ENCODE results near the gene ANKMY1.
A peak's percentile ranks its signal among the peaks of the same experiment; 100 is the strongest.
"Not testable (repeated sequence)": the region's sequence is repeated elsewhere in the genome, so short reads cannot be mapped to it uniquely, and the experiment has no call there.

The ANKMY1 gene

GRCh38 chr2:240569523-240569997, 11.8 kb upstream of the ANKMY1 start:
- DNase-seq (ENCODE audit: low spot score): no peak

- peak; percentile 56 for DNase-seq (ENCODE audit: low spot score)
Measured at GRCh38 chr2:240568678-240569522, 11.1 kb upstream of the ANKMY1 start.

GRCh38 chr2:240567872-240568677, 10.3 kb upstream of the ANKMY1 start, which contains the start of gene RNPEPL1:
RNPEPL1 (plus strand) TSS chr2:240568484; CDS start chr2:240568587, 103 bp downstream.
- DNase-seq (ENCODE audit: low spot score): peak; percentile 41

GRCh38 chr2:240567137-240567871, 9.5 kb upstream of the ANKMY1 start:
- DNase-seq (ENCODE audit: low spot score): peak; percentile 26

- DNase-seq (ENCODE audit: low spot score): peak; percentile 96
Measured at GRCh38 chr2:240566203-240567136, 8.7 kb upstream of the ANKMY1 start.

- DNase-seq (ENCODE audit: low spot score): peak; percentile 94
Measured at GRCh38 chr2:240565333-240566202, 7.8 kb upstream of the ANKMY1 start.

- DNase-seq (ENCODE audit: low spot score): no peak
Measured at GRCh38 chr2:240564561-240565332, 7.0 kb upstream of the ANKMY1 start.

- no peak for DNase-seq (ENCODE audit: low spot score)
Measured at GRCh38 chr2:240563951-240564560, 6.3 kb upstream of the ANKMY1 start.

GRCh38 chr2:240563231-240563630, 5.4 kb upstream of the ANKMY1 start:
- not testable (repeated sequence) for DNase-seq (ENCODE audit: low spot score)

- peak; percentile 30 for DNase-seq (ENCODE audit: low spot score)
Measured at GRCh38 chr2:240561325-240561971, 3.7 kb upstream of the ANKMY1 start.

- DNase-seq (ENCODE audit: low spot score): peak; percentile 99
Measured at GRCh38 chr2:240560480-240561324, 2.9 kb upstream of the ANKMY1 start.

GRCh38 chr2:240560084-240560479, 2.3 kb upstream of the ANKMY1 start, which contains the start of gene DUSP28:
DUSP28 (plus strand) TSS chr2:240560357; CDS start chr2:240560685, 328 bp downstream.
- DNase-seq (ENCODE audit: low spot score): peak; percentile 88

GRCh38 chr2:240559286-240559685, 1.5 kb upstream of the ANKMY1 start:
- no peak for DNase-seq (ENCODE audit: low spot score)

- DNase-seq (ENCODE audit: low spot score): no peak
Measured at GRCh38 chr2:240558236-240558761, 511 bp upstream of the ANKMY1 start.

- no peak for DNase-seq (ENCODE audit: low spot score)
Measured at GRCh38 chr2:240557101-240557751, 562 bp downstream of the ANKMY1 start.

- DNase-seq (ENCODE audit: low spot score): peak; percentile 72
Measured at GRCh38 chr2:240556553-240557100, 1.2 kb downstream of the ANKMY1 start.

Measured in CD4-positive, alpha-beta T cell treated with Interleukin-6 at 100 ng/mL for 8 hours (primary cell).